Caco-2 (cell line): ENCODE measurements around the gene XPNPEP2. TPM values are rescaled to one million over a fixed set of nuclear protein-coding genes. Genes with fewer than 3 reads are reported as not detected.

ENCODE experiments used
- BruUV-seq: library from RNA; stranded (reverse); fragments of 400-500 nt; replicated peaks from 2 replicates; lab custom pipeline; 2021; lab: Mats Ljungman, UMichigan
- CTCF ChIA-PET: fragments of 300-600 bp; sonication (Branson Sonifier 250); formaldehyde crosslinking; loops from one replicate; lab custom pipeline; 2022; ENCODE audit warnings: antibody characterized with exemption; lab: Charles Lee
- POLR2A ChIA-PET: fragments of 300-600 bp; sonication (Branson Sonifier 250); formaldehyde crosslinking; loops from one replicate; lab custom pipeline; 2022; ENCODE audit warnings: antibody characterized with exemption; lab: Charles Lee
- DNase-seq, 2 experiments: peaks; one replicate each; pipeline versions ENCODE4 v3.0.0 to v3.0.0-alpha.2; 2020 to 2022
- H3K27me3 ChIP-seq: replicated peaks from 2 replicates; pipeline ENCODE4 v1.6.0; 2011; ENCODE audit warnings: low read length; ENCODE audit not compliant: control insufficient read depth, insufficient read depth
- H3K36me3 ChIP-seq: 2 replicates; pipeline ENCODE4 v1.5.1; 2011; ENCODE audit warnings: low read length; ENCODE audit not compliant: control insufficient read depth, insufficient read depth
- H3K4me1 ChIP-seq: fragments of 250-450 bp; sonication (Bioruptor Pico); 2 replicates; pipeline ENCODE4 v1.5.1; 2020; ENCODE audit warnings: mild to moderate bottlenecking
- H3K4me3 ChIP-seq: 2 replicates; pipeline ENCODE4 v1.5.1; 2011; ENCODE audit warnings: low read depth, mild to moderate bottlenecking, control low read depth, low read length
- H3K9me3 ChIP-seq: fragments of 250-450 bp; sonication (Bioruptor Pico); 2 replicates; pipeline ENCODE4 v1.5.1; 2020; ENCODE audit warnings: mild to moderate bottlenecking, moderate library complexity
- H3K27ac Mint-ChIP-seq: one replicate; pipeline ENCODE4 v1.8.0; 2022; ENCODE audit warnings: mixed read lengths; ENCODE audit not compliant: unreplicated experiment
- H3K27me3 Mint-ChIP-seq: one replicate; pipeline ENCODE4 v1.8.0; 2022; ENCODE audit warnings: mixed read lengths; ENCODE audit not compliant: insufficient read depth, unreplicated experiment
- H3K36me3 Mint-ChIP-seq: one replicate; pipeline ENCODE4 v1.8.0; 2022; ENCODE audit warnings: mild to moderate bottlenecking, mixed read lengths; ENCODE audit not compliant: insufficient read depth, unreplicated experiment
- H3K4me1 Mint-ChIP-seq: one replicate; pipeline ENCODE4 v1.8.0; 2022; ENCODE audit warnings: low read depth, mixed read lengths; ENCODE audit not compliant: unreplicated experiment
- H3K4me3 Mint-ChIP-seq: one replicate; pipeline ENCODE4 v1.8.0; 2022; ENCODE audit warnings: mild to moderate bottlenecking, moderate library complexity, mixed read lengths; ENCODE audit not compliant: unreplicated experiment
- H3K9me3 Mint-ChIP-seq: one replicate; pipeline ENCODE4 v1.8.0; 2022; ENCODE audit warnings: mixed read lengths; ENCODE audit not compliant: unreplicated experiment
- intact Hi-C: fragments of 100-400 bp; cut with micrococcal nuclease; formaldehyde crosslinking; loops from one replicate; pipeline ENCODE4 v1.10.0; 2022; ENCODE audit not compliant: unreplicated experiment
- total RNA-seq: library from RNA; stranded (reverse); gene quantifications from 2 replicates; pipeline ENCODE4 v1.2.3, GENCODE V29; 2022
- TF ChIP-seq, protein P1 (sequence below), 2 experiments: fragments of 200-600 bp in 1 of 2; IDR thresholded peaks; 1 replicate in 1 of 2; 2 replicates in 1 of 2; pipeline versions ENCODE4 v1.5.1 to v1.8.0; 2011 to 2022; ENCODE audit warnings: antibody characterized with exemption in 1 of 2, control low read depth in 1 of 2, inconsistent platforms in 1 of 2, low read depth in 1 of 2, low read length in 1 of 2, mild to moderate bottlenecking in 1 of 2, moderate library complexity in 1 of 2; ENCODE audit not compliant: insufficient read depth in 1 of 2, severe bottlenecking in 1 of 2, unreplicated experiment in 1 of 2

XPNPEP2 gene
- total RNA-seq, 1 experiment from 2014 or later: 0.32 TPM

DNA sequence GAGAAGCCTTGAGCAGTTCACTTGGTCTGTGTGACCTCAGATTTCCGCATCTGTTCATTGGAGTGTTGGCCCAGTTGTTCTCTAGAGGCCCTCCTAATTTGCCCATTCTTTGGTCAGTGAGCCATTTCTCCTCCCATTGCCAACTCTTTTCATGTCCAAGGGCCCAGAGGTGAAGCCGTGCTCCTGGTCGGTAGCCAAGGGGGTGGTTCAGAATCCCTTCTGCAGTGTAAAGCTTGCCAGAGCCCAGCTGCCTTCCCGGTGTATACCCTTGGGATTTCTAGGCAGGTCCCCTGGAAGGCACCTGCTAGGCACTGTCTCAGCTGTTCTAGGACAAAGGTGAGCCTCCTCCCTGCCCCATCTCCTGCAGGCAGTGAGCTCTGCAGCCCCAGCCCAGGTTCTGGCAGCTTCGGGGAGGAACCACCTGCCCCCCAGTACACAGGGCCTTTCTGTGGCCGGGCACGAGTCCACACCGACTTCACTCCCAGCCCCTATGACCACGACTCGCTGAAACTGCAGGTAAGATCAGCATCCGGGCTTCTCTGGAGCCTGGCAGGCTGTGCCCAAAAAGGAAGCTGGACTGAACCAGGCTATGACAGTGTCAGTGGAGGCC, 53.3 kb downstream of the XPNPEP2 start:
- Mint-ChIP-seq H3K27me3 (no peaks in the 10 kb centered on the region), H3K36me3 (no peaks in the 10 kb centered on the region), H3K27ac (no peak overlapping the region), H3K4me1 (no peaks in the 10 kb centered on the region), H3K9me3 (no peaks in the 10 kb centered on the region), H3K4me3 (no peak overlapping the region)
- H3K36me3 ChIP-seq: no peaks in the 10 kb centered on the region
- intact Hi-C loops: no loop called here
- ChIA-PET CTCF (no interaction called here), POLR2A (interaction anchor here (0.5 kb wide), 1 partner anchor 270 kb away, joined by 3 read pairs; no protein-coding TSS in a partner anchor)
- DNase-seq: no peak
- no peaks in the 10 kb centered on the region for H3K27me3 ChIP-seq
- TF ChIP-seq, protein P1, sequence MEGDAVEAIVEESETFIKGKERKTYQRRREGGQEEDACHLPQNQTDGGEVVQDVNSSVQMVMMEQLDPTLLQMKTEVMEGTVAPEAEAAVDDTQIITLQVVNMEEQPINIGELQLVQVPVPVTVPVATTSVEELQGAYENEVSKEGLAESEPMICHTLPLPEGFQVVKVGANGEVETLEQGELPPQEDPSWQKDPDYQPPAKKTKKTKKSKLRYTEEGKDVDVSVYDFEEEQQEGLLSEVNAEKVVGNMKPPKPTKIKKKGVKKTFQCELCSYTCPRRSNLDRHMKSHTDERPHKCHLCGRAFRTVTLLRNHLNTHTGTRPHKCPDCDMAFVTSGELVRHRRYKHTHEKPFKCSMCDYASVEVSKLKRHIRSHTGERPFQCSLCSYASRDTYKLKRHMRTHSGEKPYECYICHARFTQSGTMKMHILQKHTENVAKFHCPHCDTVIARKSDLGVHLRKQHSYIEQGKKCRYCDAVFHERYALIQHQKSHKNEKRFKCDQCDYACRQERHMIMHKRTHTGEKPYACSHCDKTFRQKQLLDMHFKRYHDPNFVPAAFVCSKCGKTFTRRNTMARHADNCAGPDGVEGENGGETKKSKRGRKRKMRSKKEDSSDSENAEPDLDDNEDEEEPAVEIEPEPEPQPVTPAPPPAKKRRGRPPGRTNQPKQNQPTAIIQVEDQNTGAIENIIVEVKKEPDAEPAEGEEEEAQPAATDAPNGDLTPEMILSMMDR (IDR thresholded peaks at IDR 0.05; ENCODE audit: insufficient read depth in 1 of 2, low read depth in 1 of 2, low read length in 1 of 2, severe bottlenecking in 1 of 2, unreplicated experiment in 1 of 2): no peak
- no TSS peak for BruUV-seq
- no peak overlapping the region for H3K4me3 ChIP-seq
- H3K9me3 ChIP-seq: no peaks in the 10 kb centered on the region
- H3K4me1 ChIP-seq: no peaks in the 10 kb centered on the region

DNA sequence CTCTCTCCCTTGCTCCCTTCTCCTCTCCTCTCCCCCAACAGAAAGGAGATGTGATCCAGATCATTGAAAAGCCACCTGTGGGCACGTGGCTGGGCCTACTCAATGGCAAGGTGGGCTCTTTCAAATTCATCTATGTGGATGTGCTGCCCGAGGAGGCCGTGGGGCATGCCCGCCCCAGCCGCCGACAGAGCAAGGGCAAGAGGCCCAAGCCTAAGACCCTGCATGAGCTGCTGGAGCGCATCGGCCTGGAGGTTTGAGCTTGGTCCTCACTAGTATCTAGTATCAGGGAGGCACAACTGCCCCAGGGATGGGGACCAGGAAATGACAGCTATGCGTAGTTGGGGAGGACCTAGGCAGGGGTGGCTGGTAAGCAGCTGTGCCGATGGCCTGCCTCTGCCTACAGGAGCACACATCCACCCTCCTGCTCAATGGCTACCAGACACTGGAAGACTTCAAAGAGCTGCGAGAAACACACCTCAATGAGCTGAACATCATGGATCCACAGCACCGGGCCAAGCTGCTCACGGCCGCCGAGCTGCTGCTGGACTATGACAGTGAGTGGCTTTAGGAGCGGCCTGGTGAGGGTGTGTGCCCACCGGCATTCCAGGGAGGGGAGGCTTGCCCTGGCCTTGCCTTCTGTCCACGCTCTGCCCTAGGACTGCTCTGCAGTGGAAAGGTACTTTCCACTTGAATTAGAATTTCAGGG, 54.0 kb downstream of the XPNPEP2 start:
- no peak for DNase-seq
- no peaks in the 10 kb centered on the region for H3K4me1 Mint-ChIP-seq
- BruUV-seq: no TSS peak
- no peaks in the 10 kb centered on the region for H3K36me3 ChIP-seq
- CTCF ChIA-PET: no interaction called here
- H3K4me1 ChIP-seq: no peaks in the 10 kb centered on the region
- POLR2A ChIA-PET: interaction anchor here (0.5 kb wide), 1 partner anchor 270 kb away, joined by 3 read pairs; no protein-coding TSS in a partner anchor
- H3K9me3 ChIP-seq: no peaks in the 10 kb centered on the region
- no peaks in the 10 kb centered on the region for H3K36me3 Mint-ChIP-seq
- no peak overlapping the region for H3K27ac Mint-ChIP-seq
- TF ChIP-seq, protein P1 (IDR thresholded peaks at IDR 0.05; ENCODE audit: insufficient read depth in 1 of 2, low read depth in 1 of 2, low read length in 1 of 2, severe bottlenecking in 1 of 2, unreplicated experiment in 1 of 2): no peak
- H3K27me3 Mint-ChIP-seq: no peaks in the 10 kb centered on the region
- intact Hi-C loops: no loop called here
- H3K9me3 Mint-ChIP-seq: no peaks in the 10 kb centered on the region
- no peak overlapping the region for H3K4me3 ChIP-seq
- no peak overlapping the region for H3K4me3 Mint-ChIP-seq
- no peaks in the 10 kb centered on the region for H3K27me3 ChIP-seq

DNA sequence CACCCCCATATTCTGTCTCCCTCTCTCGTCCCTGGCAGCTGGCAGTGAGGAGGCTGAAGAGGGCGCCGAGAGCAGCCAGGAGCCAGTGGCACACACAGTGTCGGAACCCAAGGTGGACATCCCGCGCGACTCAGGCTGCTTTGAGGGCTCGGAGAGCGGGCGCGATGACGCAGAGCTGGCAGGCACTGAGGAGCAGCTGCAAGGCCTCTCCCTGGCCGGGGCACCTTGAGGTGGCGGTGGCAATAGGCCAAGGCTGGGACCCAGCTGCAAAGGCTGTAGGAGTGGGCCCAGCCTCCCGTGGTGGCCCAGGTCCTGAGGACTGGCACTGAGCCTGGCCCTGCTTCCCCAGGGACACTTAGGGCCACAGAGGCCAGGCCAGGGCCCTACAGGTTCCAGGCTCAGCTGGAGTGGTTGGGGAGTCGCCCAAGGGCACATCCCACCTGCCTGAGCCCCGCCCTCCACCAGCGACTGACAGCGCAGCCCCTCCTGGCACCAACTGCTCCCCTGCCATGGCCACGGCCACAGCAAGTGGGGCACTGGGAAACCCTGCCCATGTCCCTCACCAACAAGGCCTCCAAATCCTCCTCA, 54.9 kb downstream of the XPNPEP2 start:
- POLR2A ChIA-PET: no interaction called here
- no peaks in the 10 kb centered on the region for H3K27me3 Mint-ChIP-seq

More for the DNA sequence above, 54.9 kb downstream of the XPNPEP2 start:
- no peaks in the 10 kb centered on the region for H3K9me3 ChIP-seq
- H3K4me1 ChIP-seq: no peaks in the 10 kb centered on the region
- no TSS peak for BruUV-seq
- no peak overlapping the region for H3K4me3 Mint-ChIP-seq
- H3K4me1 Mint-ChIP-seq: no peaks in the 10 kb centered on the region
- H3K27me3 ChIP-seq: no peaks in the 10 kb centered on the region
- CTCF ChIA-PET: no interaction called here
- no peak overlapping the region for H3K4me3 ChIP-seq
- no peak for DNase-seq
- H3K36me3 ChIP-seq: no peaks in the 10 kb centered on the region
- intact Hi-C loops: no loop called here
- no peaks in the 10 kb centered on the region for H3K36me3 Mint-ChIP-seq
- H3K27ac Mint-ChIP-seq: no peak overlapping the region
- TF ChIP-seq, protein P1 (IDR thresholded peaks at IDR 0.05; ENCODE audit: insufficient read depth in 1 of 2, low read depth in 1 of 2, low read length in 1 of 2, severe bottlenecking in 1 of 2, unreplicated experiment in 1 of 2): no peak
- no peaks in the 10 kb centered on the region for H3K9me3 Mint-ChIP-seq
